ENCODE results near the gene NUP93.

NUP93 gene

DNA sequence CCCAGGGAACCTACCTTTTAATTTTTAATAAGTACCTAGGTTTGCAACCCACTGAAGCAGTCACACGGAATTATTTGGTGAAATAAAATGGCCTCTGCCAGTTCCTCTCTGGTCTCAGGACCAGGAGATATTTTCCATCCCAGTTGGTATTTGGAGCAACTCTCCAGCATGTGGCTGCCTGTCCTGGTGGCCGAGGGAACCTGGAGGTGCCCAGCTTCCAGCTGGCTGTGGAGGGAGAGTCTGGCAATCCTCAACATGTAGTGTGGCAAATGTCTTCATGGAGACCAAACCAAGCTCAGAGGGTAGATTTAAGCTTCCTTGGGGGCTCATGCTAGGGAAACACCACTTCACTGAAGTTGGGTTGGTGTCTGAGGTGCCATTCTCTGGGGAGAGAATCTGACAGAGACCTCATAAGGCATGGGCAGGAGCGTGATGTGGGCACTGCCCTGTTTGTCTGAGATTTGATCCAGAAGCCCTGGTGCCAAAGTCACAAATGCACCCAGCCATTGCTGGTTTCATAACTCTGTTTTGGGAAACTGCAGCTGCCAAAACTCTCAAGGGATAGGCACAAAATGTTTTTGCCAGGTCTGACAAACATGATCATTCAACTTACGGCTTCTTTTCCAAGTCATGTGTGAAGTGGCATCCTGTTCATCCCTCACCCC lies 44.9 kb upstream of the NUP93 start:
- H3K4me3 ChIP-seq (ENCODE audit: low read depth, low read length): no peak overlapping the region
- no peak for DNase-seq (ENCODE audit: low read depth)
- in situ Hi-C loops (cut with HindIII; ENCODE audit: low sequenced_read_pairs): no loop called here
- TF ChIP-seq, protein P1, sequence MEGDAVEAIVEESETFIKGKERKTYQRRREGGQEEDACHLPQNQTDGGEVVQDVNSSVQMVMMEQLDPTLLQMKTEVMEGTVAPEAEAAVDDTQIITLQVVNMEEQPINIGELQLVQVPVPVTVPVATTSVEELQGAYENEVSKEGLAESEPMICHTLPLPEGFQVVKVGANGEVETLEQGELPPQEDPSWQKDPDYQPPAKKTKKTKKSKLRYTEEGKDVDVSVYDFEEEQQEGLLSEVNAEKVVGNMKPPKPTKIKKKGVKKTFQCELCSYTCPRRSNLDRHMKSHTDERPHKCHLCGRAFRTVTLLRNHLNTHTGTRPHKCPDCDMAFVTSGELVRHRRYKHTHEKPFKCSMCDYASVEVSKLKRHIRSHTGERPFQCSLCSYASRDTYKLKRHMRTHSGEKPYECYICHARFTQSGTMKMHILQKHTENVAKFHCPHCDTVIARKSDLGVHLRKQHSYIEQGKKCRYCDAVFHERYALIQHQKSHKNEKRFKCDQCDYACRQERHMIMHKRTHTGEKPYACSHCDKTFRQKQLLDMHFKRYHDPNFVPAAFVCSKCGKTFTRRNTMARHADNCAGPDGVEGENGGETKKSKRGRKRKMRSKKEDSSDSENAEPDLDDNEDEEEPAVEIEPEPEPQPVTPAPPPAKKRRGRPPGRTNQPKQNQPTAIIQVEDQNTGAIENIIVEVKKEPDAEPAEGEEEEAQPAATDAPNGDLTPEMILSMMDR (IDR thresholded peaks at IDR 0.05; ENCODE audit: low read depth, low read length, missing control alignments): no peak

DNA sequence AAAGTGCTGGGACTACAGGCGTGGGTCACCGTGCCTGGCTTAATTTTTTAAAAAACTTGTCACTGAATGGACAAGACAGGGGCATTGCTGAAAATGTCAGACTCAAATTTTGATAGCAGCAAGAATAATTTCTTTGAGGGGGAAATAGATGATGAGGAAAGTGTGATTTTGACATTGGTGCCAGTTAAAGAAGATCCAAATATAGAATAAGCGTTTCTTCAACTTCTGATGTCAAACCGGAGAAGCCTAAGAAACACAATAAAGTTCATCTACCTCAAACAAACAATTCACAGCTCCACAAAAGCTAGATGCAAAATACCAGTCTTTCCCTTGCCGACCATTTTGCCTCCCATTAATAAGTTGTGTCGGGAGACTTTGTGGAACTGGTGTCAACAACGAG lies 43.2 kb upstream of the NUP93 start:
- H3K4me3 ChIP-seq (ENCODE audit: low read depth, low read length): no peak overlapping the region
- no peak for DNase-seq (ENCODE audit: low read depth)
- TF ChIP-seq, protein P1 (IDR thresholded peaks at IDR 0.05; ENCODE audit: low read depth, low read length, missing control alignments): no peak
- in situ Hi-C loops (cut with HindIII; ENCODE audit: low sequenced_read_pairs): no loop called here

DNA sequence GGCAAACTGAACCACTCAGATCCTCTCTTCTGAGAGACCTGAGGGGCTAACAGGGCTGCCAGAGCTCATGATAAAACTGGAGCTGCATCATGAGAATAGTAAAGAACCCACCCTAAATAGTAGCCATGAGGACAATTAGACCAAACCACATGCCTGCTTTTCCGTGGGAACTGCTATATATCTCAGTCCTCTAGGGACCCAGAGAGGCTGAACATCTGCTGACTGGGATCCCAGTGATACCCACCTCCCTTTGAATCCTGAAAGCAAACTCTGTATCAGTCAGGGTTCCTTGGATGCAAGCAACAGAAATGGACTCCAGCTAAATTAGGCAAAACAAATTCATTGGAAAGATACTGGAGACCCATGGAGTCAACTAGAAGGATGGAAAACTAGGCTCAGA lies 41.2 kb upstream of the NUP93 start:
- in situ Hi-C loops (cut with HindIII; ENCODE audit: low sequenced_read_pairs): no loop called here
- TF ChIP-seq, protein P1 (IDR thresholded peaks at IDR 0.05; ENCODE audit: low read depth, low read length, missing control alignments): no peak
- DNase-seq (ENCODE audit: low read depth): no peak
- no peak overlapping the region for H3K4me3 ChIP-seq (ENCODE audit: low read depth, low read length)

DNA sequence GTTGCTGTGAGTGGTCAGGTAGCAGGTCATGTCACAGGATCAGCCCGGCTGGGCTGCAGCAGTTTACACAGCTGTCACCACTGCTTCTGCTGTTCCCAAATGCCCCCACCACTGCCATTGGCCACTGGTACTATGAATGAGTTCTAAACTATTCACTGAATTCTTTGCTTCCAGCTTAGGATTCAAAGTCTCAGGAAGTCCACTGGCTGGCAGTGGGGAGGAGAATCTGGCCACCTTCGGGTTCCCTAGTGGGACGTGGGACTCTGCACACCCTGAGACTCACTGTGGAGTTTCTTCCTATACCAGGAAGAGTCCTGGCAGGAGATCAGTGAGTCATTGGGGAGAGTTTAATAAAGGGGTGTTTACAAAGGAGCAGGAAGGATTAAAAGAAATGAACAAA lies 40.8 kb upstream of the NUP93 start:
- no peak overlapping the region for H3K4me3 ChIP-seq (ENCODE audit: low read depth, low read length)
- TF ChIP-seq, protein P1 (IDR thresholded peaks at IDR 0.05; ENCODE audit: low read depth, low read length, missing control alignments): no peak
- DNase-seq (ENCODE audit: low read depth): no peak
- in situ Hi-C loops (cut with HindIII; ENCODE audit: low sequenced_read_pairs): no loop called here

DNA sequence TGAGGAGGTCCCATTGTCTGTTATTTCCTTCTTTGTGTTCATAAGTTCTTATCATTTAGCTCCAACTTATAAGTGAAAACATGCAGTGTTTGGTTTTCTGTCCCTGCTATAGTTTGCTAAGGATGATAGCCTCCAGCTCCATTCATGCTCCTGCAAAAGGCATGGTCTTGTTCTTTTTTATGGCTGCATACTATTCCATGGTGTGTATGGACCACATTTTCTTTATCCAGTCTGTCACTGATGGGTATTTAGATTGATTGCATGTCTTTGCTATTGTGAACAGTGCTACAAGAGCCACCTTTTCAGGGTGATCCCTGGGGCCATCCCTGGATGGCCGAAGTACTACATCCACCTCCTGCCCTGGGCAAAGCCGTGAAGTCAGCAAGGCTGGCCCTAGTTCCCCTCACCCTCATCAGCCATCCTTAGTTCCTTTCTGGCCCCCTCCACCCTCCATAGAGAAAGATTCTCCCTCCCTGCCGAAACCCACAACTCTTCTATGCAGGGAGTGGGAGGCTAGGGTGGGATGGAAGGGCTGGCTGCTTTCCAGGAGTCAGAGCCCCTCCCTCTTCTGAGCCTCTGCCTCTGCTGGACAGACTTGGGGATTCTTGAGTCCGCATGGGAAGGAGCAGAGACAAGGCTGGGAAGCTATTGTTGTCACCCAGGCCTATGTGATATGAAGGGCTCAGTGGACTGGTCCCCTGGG lies 39.4 kb upstream of the NUP93 start:
- TF ChIP-seq, protein P1 (IDR thresholded peaks at IDR 0.05; ENCODE audit: low read depth, low read length, missing control alignments): no peak
- DNase-seq (ENCODE audit: low read depth): no peak
- no peak overlapping the region for H3K4me3 ChIP-seq (ENCODE audit: low read depth, low read length)
- in situ Hi-C loops (cut with HindIII; ENCODE audit: low sequenced_read_pairs): no loop called here

DNA sequence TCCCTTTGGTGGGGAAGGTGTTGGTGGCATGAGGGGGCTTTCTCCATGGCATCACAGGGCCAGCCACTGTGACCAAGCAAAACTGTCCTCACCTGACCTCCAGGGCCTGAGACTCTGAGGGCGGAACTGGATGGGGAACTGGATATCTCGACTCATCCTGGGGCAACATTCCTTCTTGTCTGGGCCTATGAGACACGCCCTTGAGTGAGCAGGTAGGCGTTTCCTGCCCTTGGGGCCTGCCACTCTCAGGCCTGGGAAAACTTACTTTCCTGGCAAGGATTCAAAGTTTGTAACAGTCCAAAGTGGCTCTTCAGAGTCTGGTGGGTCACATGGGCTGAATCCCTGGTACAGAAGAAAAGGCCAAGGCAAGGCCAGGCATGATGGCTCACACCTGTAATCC lies 38.0 kb upstream of the NUP93 start:
- in situ Hi-C loops (cut with HindIII; ENCODE audit: low sequenced_read_pairs): no loop called here
- TF ChIP-seq, protein P1 (IDR thresholded peaks at IDR 0.05; ENCODE audit: low read depth, low read length, missing control alignments): no peak
- DNase-seq (ENCODE audit: low read depth): no peak
- H3K4me3 ChIP-seq (ENCODE audit: low read depth, low read length): no peak overlapping the region
